ENCODE results near the gene SLIT3.

The SLIT3 gene

GRCh38 chr5:168693297-168693696, 607.6 kb downstream of the SLIT3 start:
- Histone ChIP-seq H3K27me3 (ENCODE audit: insufficient read depth, low read depth) (no peaks in the 10 kb centered on the region), H3K36me3 (ENCODE audit: insufficient read depth) (no peaks in the 10 kb centered on the region), H3K79me2 (ENCODE audit: insufficient read depth, low read depth) (no peaks in the 10 kb centered on the region), H3K4me3 (IDR thresholded peaks at IDR 0.05; ENCODE audit: insufficient read depth, low read depth, low read length) (no peak overlapping the region), H3K9ac (no peak overlapping the region), H4K20me1 (ENCODE audit: insufficient read depth) (no peaks in the 10 kb centered on the region), H3K4me1 (ENCODE audit: low read depth, poor library complexity, severe bottlenecking) (no peaks in the 10 kb centered on the region), H2AFZ (ENCODE audit: low read depth) (no peak overlapping the region), H3K27ac (no peak overlapping the region), H3K4me2 (no peak overlapping the region)
- no peak for TF ChIP-seq CTCF (conservative IDR thresholded peaks at IDR 0.05; ENCODE audit: low read depth, low read length)

- no peak for TF ChIP-seq CTCF (conservative IDR thresholded peaks at IDR 0.05; ENCODE audit: low read depth, low read length)
- no peaks in the 10 kb centered on the region for H3K79me2 ChIP-seq (ENCODE audit: insufficient read depth, low read depth)
- no peak overlapping the region for H3K9ac ChIP-seq
- no peak overlapping the region for H3K4me3 ChIP-seq (IDR thresholded peaks at IDR 0.05; ENCODE audit: insufficient read depth, low read depth, low read length)
- H2AFZ ChIP-seq (ENCODE audit: low read depth): no peak overlapping the region
- no peaks in the 10 kb centered on the region for H4K20me1 ChIP-seq (ENCODE audit: insufficient read depth)
- no peak overlapping the region for H3K27ac ChIP-seq
- H3K4me2 ChIP-seq: no peak overlapping the region
- no peaks in the 10 kb centered on the region for H3K4me1 ChIP-seq (ENCODE audit: low read depth, poor library complexity, severe bottlenecking)
- no peaks in the 10 kb centered on the region for H3K36me3 ChIP-seq (ENCODE audit: insufficient read depth)
- no peaks in the 10 kb centered on the region for H3K27me3 ChIP-seq (ENCODE audit: insufficient read depth, low read depth)
Measured at GRCh38 chr5:168691891-168692290, 609.0 kb downstream of the SLIT3 start.

GRCh38 chr5:168689260-168689659, 611.7 kb downstream of the SLIT3 start:
- no peak overlapping the region for H3K4me2 ChIP-seq
- H2AFZ ChIP-seq (ENCODE audit: low read depth): no peak overlapping the region
- H3K4me3 ChIP-seq (IDR thresholded peaks at IDR 0.05; ENCODE audit: insufficient read depth, low read depth, low read length): no peak overlapping the region
- no peak overlapping the region for H3K9ac ChIP-seq
- H3K4me1 ChIP-seq (ENCODE audit: low read depth, poor library complexity, severe bottlenecking): no peaks in the 10 kb centered on the region
- H3K27ac ChIP-seq: no peak overlapping the region
- no peaks in the 10 kb centered on the region for H4K20me1 ChIP-seq (ENCODE audit: insufficient read depth)
- no peaks in the 10 kb centered on the region for H3K79me2 ChIP-seq (ENCODE audit: insufficient read depth, low read depth)
- H3K27me3 ChIP-seq (ENCODE audit: insufficient read depth, low read depth): no peaks in the 10 kb centered on the region
- TF ChIP-seq CTCF (conservative IDR thresholded peaks at IDR 0.05; ENCODE audit: low read depth, low read length): no peak
- no peaks in the 10 kb centered on the region for H3K36me3 ChIP-seq (ENCODE audit: insufficient read depth)

GRCh38 chr5:168686837-168687236, 614.1 kb downstream of the SLIT3 start:
- Histone ChIP-seq H3K9ac (no peak overlapping the region), H2AFZ (ENCODE audit: low read depth) (no peak overlapping the region), H3K36me3 (ENCODE audit: insufficient read depth) (no peaks in the 10 kb centered on the region), H3K27me3 (ENCODE audit: insufficient read depth, low read depth) (no peaks in the 10 kb centered on the region), H4K20me1 (ENCODE audit: insufficient read depth) (no peaks in the 10 kb centered on the region), H3K4me3 (IDR thresholded peaks at IDR 0.05; ENCODE audit: insufficient read depth, low read depth, low read length) (no peak overlapping the region), H3K79me2 (ENCODE audit: insufficient read depth, low read depth) (no peaks in the 10 kb centered on the region), H3K4me1 (ENCODE audit: low read depth, poor library complexity, severe bottlenecking) (no peaks in the 10 kb centered on the region), H3K27ac (no peak overlapping the region), H3K4me2 (no peak overlapping the region)
- no peak for TF ChIP-seq CTCF (conservative IDR thresholded peaks at IDR 0.05; ENCODE audit: low read depth, low read length)

- TF ChIP-seq CTCF (conservative IDR thresholded peaks at IDR 0.05; ENCODE audit: low read depth, low read length): no peak
- Histone ChIP-seq H3K4me3 (IDR thresholded peaks at IDR 0.05; ENCODE audit: insufficient read depth, low read depth, low read length) (no peak overlapping the region), H3K79me2 (ENCODE audit: insufficient read depth, low read depth) (no peaks in the 10 kb centered on the region), H3K4me2 (no peak overlapping the region), H2AFZ (ENCODE audit: low read depth) (no peak overlapping the region), H4K20me1 (ENCODE audit: insufficient read depth) (no peaks in the 10 kb centered on the region), H3K36me3 (ENCODE audit: insufficient read depth) (no peaks in the 10 kb centered on the region), H3K27ac (no peak overlapping the region), H3K27me3 (ENCODE audit: insufficient read depth, low read depth) (no peaks in the 10 kb centered on the region), H3K4me1 (ENCODE audit: low read depth, poor library complexity, severe bottlenecking) (no peaks in the 10 kb centered on the region), H3K9ac (no peak overlapping the region)
Measured at GRCh38 chr5:168685566-168685965, 615.4 kb downstream of the SLIT3 start.
